ENCODE measurements around the gene NR3C2. TPM values are rescaled to one million over a fixed set of nuclear protein-coding genes. Genes with fewer than 3 reads are reported as not detected.

Gene NR3C2
- total RNA-seq, 1 experiment from 2014 or later, result 2.7 TPM

DNA sequence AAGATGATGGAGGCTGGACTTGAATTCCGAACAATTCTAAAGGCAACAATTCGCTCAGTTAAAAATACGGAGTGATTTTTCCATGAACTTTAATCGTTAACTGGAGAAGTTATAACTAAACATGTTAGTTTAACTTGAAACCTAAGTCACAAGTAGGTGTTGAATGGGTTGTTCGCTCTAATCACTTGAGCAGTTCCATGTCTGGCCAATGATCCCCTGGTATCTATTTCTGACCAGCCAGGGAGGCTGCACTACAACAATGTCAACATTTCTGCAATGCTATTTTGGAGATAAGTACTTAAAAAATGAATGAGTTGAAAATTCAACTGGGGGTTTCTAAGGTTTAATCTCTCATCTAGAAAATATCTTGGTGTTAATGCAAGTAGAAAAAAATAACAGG lies 112.5 kb downstream of the NR3C2 start:
- Histone ChIP-seq H3K36me3 (ENCODE audit: control insufficient read depth in 1 of 2, insufficient read depth in 2 of 2, low read length in 2 of 2) (no peaks in the 10 kb centered on the region), H3K4me3 (replicated peaks in 1 of 2; ENCODE audit: low read depth in 1 of 2, low read length in 2 of 2) (no peak overlapping the region), H3K9ac (ENCODE audit: low read length) (no peak overlapping the region), H3K27ac (ENCODE audit: low read depth, low read length) (no peak overlapping the region), H3K9me3 (ENCODE audit: control insufficient read depth in 1 of 2, insufficient read depth in 1 of 2, low read depth in 1 of 2, low read length in 2 of 2) (no peaks in the 10 kb centered on the region), H2AFZ (ENCODE audit: low read depth, low read length, poor library complexity, severe bottlenecking) (no peak overlapping the region), H4K20me1 (ENCODE audit: insufficient read depth) (no peaks in the 10 kb centered on the region), H3K4me2 (ENCODE audit: low read length) (no peak overlapping the region), H3K79me2 (ENCODE audit: insufficient read depth, low read length) (no peaks in the 10 kb centered on the region), H3K27me3 (ENCODE audit: insufficient read depth, low read length) (no peaks in the 10 kb centered on the region), H3K9me2 (ENCODE audit: insufficient read depth) (no peaks in the 10 kb centered on the region), H3K4me1 (ENCODE audit: control insufficient read depth in 1 of 2, insufficient read depth in 2 of 2, low read length in 2 of 2) (no peaks in the 10 kb centered on the region)
- ChIA-PET POLR2A (no interaction called here), CTCF (no interaction called here), RAD21 (ENCODE audit: low non-redundant PET in 1 of 2, low total read pairs in 2 of 2, uncharacterized antibody in 2 of 2, unreplicated experiment in 2 of 2) (no interaction called here)
- no peak for TF ChIP-seq CEBPB (IDR thresholded peaks at IDR 0.05; ENCODE audit: low read depth)
- TF ChIP-seq SRF (IDR thresholded peaks at IDR 0.05; ENCODE audit: low read depth), result no peak
- TF ChIP-seq EGR1 (IDR thresholded peaks at IDR 0.05; ENCODE audit: low read depth), result no peak
- TF ChIP-seq EZH2phosphoT487 (IDR thresholded peaks at IDR 0.05; ENCODE audit: borderline replicate concordance), result no peak
- no peak for TF ChIP-seq SP1 (IDR thresholded peaks at IDR 0.05; ENCODE audit: low read depth)
- TF ChIP-seq JUND (IDR thresholded peaks at IDR 0.05), result no peak
- TF ChIP-seq EZH2 (IDR thresholded peaks at IDR 0.05), result no peak
- no peak for TF ChIP-seq SIN3A (IDR thresholded peaks at IDR 0.05; ENCODE audit: low read depth)
- no peak for TF ChIP-seq FOSL1 (IDR thresholded peaks at IDR 0.05; ENCODE audit: low read depth)
- TF ChIP-seq ELF1 (IDR thresholded peaks at IDR 0.05; ENCODE audit: borderline replicate concordance, low read depth), result no peak
- TF ChIP-seq YY1 (IDR thresholded peaks at IDR 0.05; ENCODE audit: extremely low read depth, insufficient replicate concordance, low read depth, low read length), result no peak
- no peak for TF ChIP-seq CTCF (IDR thresholded peaks at IDR 0.05 in 2 of 3, conservative IDR thresholded peaks at IDR 0.05 in 1 of 3; ENCODE audit: borderline replicate concordance in 1 of 3, insufficient read depth in 1 of 3, low read depth in 2 of 3, low read length in 2 of 3)
- no peak for TF ChIP-seq POLR2AphosphoS5 (IDR thresholded peaks at IDR 0.05; ENCODE audit: low read depth, low read length)
- no peak for TF ChIP-seq ATF3 (IDR thresholded peaks at IDR 0.05)
- no peak for TF ChIP-seq CBX3 (IDR thresholded peaks at IDR 0.05; ENCODE audit: low read depth)
- TF ChIP-seq TCF7L2 (IDR thresholded peaks at IDR 0.05; ENCODE audit: borderline replicate concordance, extremely low read depth, insufficient read depth, insufficient read length), result no peak
- no peak for TF ChIP-seq ZFX (IDR thresholded peaks at IDR 0.05)
- TF ChIP-seq RAD21 (IDR thresholded peaks at IDR 0.05; ENCODE audit: low read depth), result no peak
- no peak for DNase-seq (ENCODE audit: low read depth, low spot score)
- ATAC-seq, result no peak
- no TSS peak for BruUV-seq (replicated peaks)
- intact Hi-C loops (cut with micrococcal nuclease), result no loop called here
